Measurements from ENCODE around the gene SAMHD1.
"Not testable (repeated sequence)": the region's sequence is repeated elsewhere in the genome, so short reads cannot be mapped to it uniquely, and the experiment has no call there.

SAMHD1 gene

DNA sequence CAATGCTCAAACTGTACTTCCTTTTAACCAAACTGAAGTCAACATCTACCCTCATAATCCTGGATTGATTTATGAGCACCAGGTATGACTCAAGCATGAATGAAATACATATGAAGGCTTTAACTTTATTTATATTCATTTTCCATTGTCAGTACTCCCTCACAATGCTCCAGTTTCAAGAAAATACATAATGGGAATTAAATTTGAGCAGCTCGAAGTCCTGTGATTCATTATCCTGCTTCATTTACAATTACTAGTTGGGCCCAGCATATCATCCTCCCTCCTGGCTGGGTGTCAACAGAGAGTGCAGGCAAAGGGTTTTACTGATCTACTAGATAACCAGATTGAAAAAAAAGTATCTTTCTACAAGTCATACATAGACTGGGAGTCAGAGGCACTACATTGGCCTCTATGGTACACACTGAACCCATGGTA is 10.1 kb downstream of the SAMHD1 start:
- H2BK15ac ChIP-seq (ENCODE audit: low read length): no peak overlapping the region
- no peak overlapping the region for H3K14ac ChIP-seq (ENCODE audit: low read length)
- no peak overlapping the region for H3K4me3 ChIP-seq (ENCODE audit: low read length in 2 of 2)
- H3K18ac ChIP-seq (ENCODE audit: low read length): no peak overlapping the region
- no peak overlapping the region for H2BK120ac ChIP-seq (ENCODE audit: low read depth, low read length)
- no peak overlapping the region for H2AFZ ChIP-seq (ENCODE audit: low read length)
- H3K4me1 ChIP-seq (ENCODE audit: control insufficient read depth in 2 of 2, insufficient read depth in 1 of 2, low read depth in 1 of 2, low read length in 2 of 2): no peaks in the 10 kb centered on the region
- no peak overlapping the region for H3K23ac ChIP-seq (ENCODE audit: low read depth, low read length, poor library complexity)
- H3K9me3 ChIP-seq (replicated peaks in 1 of 2; ENCODE audit: control insufficient read depth in 2 of 2, insufficient read depth in 1 of 2, low read depth in 1 of 2, low read length in 2 of 2): no peaks in the 10 kb centered on the region
- H3K4me2 ChIP-seq (ENCODE audit: insufficient read depth, low read length, poor library complexity, severe bottlenecking): no peak overlapping the region
- no peak overlapping the region for H3K27ac ChIP-seq (replicated peaks; ENCODE audit: low read length)
- H3K9ac ChIP-seq (ENCODE audit: low read depth, low read length, poor library complexity): no peak overlapping the region
- no peak overlapping the region for H3K4ac ChIP-seq (ENCODE audit: low read length)
- H3K79me1 ChIP-seq (ENCODE audit: low read depth, low read length): no peaks in the 10 kb centered on the region
- no peak overlapping the region for H2BK12ac ChIP-seq (ENCODE audit: low read length)
- no peak for DNase-seq (ENCODE audit: low spot score)
- no peak overlapping the region for H2AK5ac ChIP-seq (ENCODE audit: low read depth, low read length)
- H4K8ac ChIP-seq (ENCODE audit: low read depth, low read length): no peak overlapping the region
- H3K27me3 ChIP-seq (ENCODE audit: control insufficient read depth in 3 of 3, insufficient read depth in 3 of 3, low read depth in 1 of 3, low read length in 3 of 3): no peaks in the 10 kb centered on the region
- no peak overlapping the region for H2BK5ac ChIP-seq (ENCODE audit: low read length)
- WGBS, 2 donors (ENCODE audit: extremely low coverage in 2 of 2, insufficient read length in 2 of 2, insufficient replicate concordance in 1 of 2): no CpG with 5 or more reads among the region's 1 CpG
- H4K91ac ChIP-seq (ENCODE audit: low read depth, low read length, poor library complexity): no peak overlapping the region
- no peaks in the 10 kb centered on the region for H3K36me3 ChIP-seq (replicated peaks in 1 of 2; ENCODE audit: control insufficient read depth in 2 of 2, insufficient read depth in 2 of 2, low read length in 2 of 2)

GRCh38 chr20:36937402-36937770 is 14.1 kb downstream of the SAMHD1 start:
- Histone ChIP-seq H3K23ac (ENCODE audit: low read depth, low read length, poor library complexity) (no peak overlapping the region), H3K4me3 (ENCODE audit: low read length in 2 of 2) (no peak overlapping the region), H3K4ac (ENCODE audit: low read length) (no peak overlapping the region), H3K27ac (replicated peaks; ENCODE audit: low read length) (no peak overlapping the region), H3K14ac (ENCODE audit: low read length) (no peak overlapping the region), H3K9ac (ENCODE audit: low read depth, low read length, poor library complexity) (no peak overlapping the region), H2AK5ac (ENCODE audit: low read depth, low read length) (no peak overlapping the region), H3K79me1 (ENCODE audit: low read depth, low read length) (no peaks in the 10 kb centered on the region), H2AFZ (ENCODE audit: low read length) (no peak overlapping the region), H2BK5ac (ENCODE audit: low read length) (no peak overlapping the region), H4K8ac (ENCODE audit: low read depth, low read length) (no peak overlapping the region), H3K4me2 (ENCODE audit: insufficient read depth, low read length, poor library complexity, severe bottlenecking) (no peak overlapping the region), H2BK12ac (ENCODE audit: low read length) (no peak overlapping the region), H3K36me3 (replicated peaks in 1 of 2; ENCODE audit: control insufficient read depth in 2 of 2, insufficient read depth in 2 of 2, low read length in 2 of 2) (no peaks in the 10 kb centered on the region), H2BK15ac (ENCODE audit: low read length) (no peak overlapping the region), H3K27me3 (ENCODE audit: control insufficient read depth in 3 of 3, insufficient read depth in 3 of 3, low read depth in 1 of 3, low read length in 3 of 3) (no peaks in the 10 kb centered on the region), H3K9me3 (replicated peaks in 1 of 2; ENCODE audit: control insufficient read depth in 2 of 2, insufficient read depth in 1 of 2, low read depth in 1 of 2, low read length in 2 of 2) (no peaks in the 10 kb centered on the region), H3K18ac (ENCODE audit: low read length) (no peak overlapping the region), H3K4me1 (ENCODE audit: control insufficient read depth in 2 of 2, insufficient read depth in 1 of 2, low read depth in 1 of 2, low read length in 2 of 2) (no peaks in the 10 kb centered on the region), H4K91ac (ENCODE audit: low read depth, low read length, poor library complexity) (no peak overlapping the region), H2BK120ac (ENCODE audit: low read depth, low read length) (no peak overlapping the region)
- no peak for DNase-seq (ENCODE audit: low spot score)

- not testable (repeated sequence) for H2AFZ ChIP-seq (ENCODE audit: low read length); H3K14ac ChIP-seq (ENCODE audit: low read length); H3K36me3 ChIP-seq (replicated peaks in 1 of 2; ENCODE audit: control insufficient read depth in 2 of 2, insufficient read depth in 2 of 2, low read length in 2 of 2); H2BK12ac ChIP-seq (ENCODE audit: low read length); H3K18ac ChIP-seq (ENCODE audit: low read length); H4K91ac ChIP-seq (ENCODE audit: low read depth, low read length, poor library complexity); H2AK5ac ChIP-seq (ENCODE audit: low read depth, low read length); DNase-seq (ENCODE audit: low spot score); H3K27me3 ChIP-seq (ENCODE audit: control insufficient read depth in 3 of 3, insufficient read depth in 3 of 3, low read depth in 1 of 3, low read length in 3 of 3); H3K27ac ChIP-seq (replicated peaks; ENCODE audit: low read length); H2BK5ac ChIP-seq (ENCODE audit: low read length); H3K23ac ChIP-seq (ENCODE audit: low read depth, low read length, poor library complexity); H3K4me2 ChIP-seq (ENCODE audit: insufficient read depth, low read length, poor library complexity, severe bottlenecking); H2BK120ac ChIP-seq (ENCODE audit: low read depth, low read length); H3K79me1 ChIP-seq (ENCODE audit: low read depth, low read length); H3K4ac ChIP-seq (ENCODE audit: low read length); H3K4me1 ChIP-seq (ENCODE audit: control insufficient read depth in 2 of 2, insufficient read depth in 1 of 2, low read depth in 1 of 2, low read length in 2 of 2); H3K4me3 ChIP-seq (ENCODE audit: low read length in 2 of 2); H2BK15ac ChIP-seq (ENCODE audit: low read length); H3K9ac ChIP-seq (ENCODE audit: low read depth, low read length, poor library complexity); H4K8ac ChIP-seq (ENCODE audit: low read depth, low read length); H3K9me3 ChIP-seq (replicated peaks in 1 of 2; ENCODE audit: control insufficient read depth in 2 of 2, insufficient read depth in 1 of 2, low read depth in 1 of 2, low read length in 2 of 2)
- no CpG with 5 or more reads among the region's 9 CpGs for WGBS, 2 donors (ENCODE audit: extremely low coverage in 2 of 2, insufficient read length in 2 of 2, insufficient replicate concordance in 1 of 2)
These were observed 14.6 kb downstream of the SAMHD1 start for GRCh38 chr20:36936761-36937401.

DNA sequence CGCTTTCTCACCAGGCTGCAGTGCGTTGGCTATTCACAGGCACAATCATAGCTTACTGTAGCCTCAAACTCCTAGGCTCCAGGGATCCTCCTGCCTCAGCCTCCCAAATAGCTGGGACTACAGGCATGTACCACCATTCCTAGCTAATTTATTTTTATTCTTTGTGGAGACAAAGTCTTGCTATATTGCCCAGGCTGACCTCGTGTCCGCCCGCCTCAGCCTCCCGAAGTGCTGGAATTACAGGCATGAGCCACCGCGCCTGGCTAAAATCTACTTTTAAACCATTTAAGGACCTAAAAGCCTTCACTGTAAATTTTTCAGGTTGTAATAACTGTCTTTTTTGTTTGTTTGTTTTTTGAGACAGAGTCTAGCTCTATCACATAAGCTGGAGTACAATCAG is 15.2 kb downstream of the SAMHD1 start:
- H3K4me3 ChIP-seq (ENCODE audit: low read length in 2 of 2): no peak overlapping the region
- H3K4ac ChIP-seq (ENCODE audit: low read length): no peak overlapping the region
- no peaks in the 10 kb centered on the region for H3K4me1 ChIP-seq (ENCODE audit: control insufficient read depth in 2 of 2, insufficient read depth in 1 of 2, low read depth in 1 of 2, low read length in 2 of 2)
- H4K8ac ChIP-seq (ENCODE audit: low read depth, low read length): no peak overlapping the region
- WGBS, 2 donors (ENCODE audit: extremely low coverage in 2 of 2, insufficient read length in 2 of 2, insufficient replicate concordance in 1 of 2): no CpG with 5 or more reads among the region's 8 CpGs
- H2BK120ac ChIP-seq (ENCODE audit: low read depth, low read length): no peak overlapping the region
- no peak overlapping the region for H3K4me2 ChIP-seq (ENCODE audit: insufficient read depth, low read length, poor library complexity, severe bottlenecking)
- no peak overlapping the region for H3K23ac ChIP-seq (ENCODE audit: low read depth, low read length, poor library complexity)
- H3K9ac ChIP-seq (ENCODE audit: low read depth, low read length, poor library complexity): no peak overlapping the region
- H2BK5ac ChIP-seq (ENCODE audit: low read length): no peak overlapping the region
- no peak overlapping the region for H3K27ac ChIP-seq (replicated peaks; ENCODE audit: low read length)
- no peaks in the 10 kb centered on the region for H3K36me3 ChIP-seq (replicated peaks in 1 of 2; ENCODE audit: control insufficient read depth in 2 of 2, insufficient read depth in 2 of 2, low read length in 2 of 2)
- H2AFZ ChIP-seq (ENCODE audit: low read length): no peak overlapping the region
- H3K18ac ChIP-seq (ENCODE audit: low read length): no peak overlapping the region
- H3K14ac ChIP-seq (ENCODE audit: low read length): no peak overlapping the region
- H3K9me3 ChIP-seq (replicated peaks in 1 of 2; ENCODE audit: control insufficient read depth in 2 of 2, insufficient read depth in 1 of 2, low read depth in 1 of 2, low read length in 2 of 2): no peaks in the 10 kb centered on the region
- no peak for DNase-seq (ENCODE audit: low spot score)
- no peak overlapping the region for H2AK5ac ChIP-seq (ENCODE audit: low read depth, low read length)
- no peak overlapping the region for H2BK12ac ChIP-seq (ENCODE audit: low read length)
- no peaks in the 10 kb centered on the region for H3K27me3 ChIP-seq (ENCODE audit: control insufficient read depth in 3 of 3, insufficient read depth in 3 of 3, low read depth in 1 of 3, low read length in 3 of 3)
- H2BK15ac ChIP-seq (ENCODE audit: low read length): no peak overlapping the region
- no peak overlapping the region for H4K91ac ChIP-seq (ENCODE audit: low read depth, low read length, poor library complexity)
- no peaks in the 10 kb centered on the region for H3K79me1 ChIP-seq (ENCODE audit: low read depth, low read length)

All from neuronal stem cell (in vitro differentiated cells).